ENCODE measurements around the gene TSPEAR.

DNA sequence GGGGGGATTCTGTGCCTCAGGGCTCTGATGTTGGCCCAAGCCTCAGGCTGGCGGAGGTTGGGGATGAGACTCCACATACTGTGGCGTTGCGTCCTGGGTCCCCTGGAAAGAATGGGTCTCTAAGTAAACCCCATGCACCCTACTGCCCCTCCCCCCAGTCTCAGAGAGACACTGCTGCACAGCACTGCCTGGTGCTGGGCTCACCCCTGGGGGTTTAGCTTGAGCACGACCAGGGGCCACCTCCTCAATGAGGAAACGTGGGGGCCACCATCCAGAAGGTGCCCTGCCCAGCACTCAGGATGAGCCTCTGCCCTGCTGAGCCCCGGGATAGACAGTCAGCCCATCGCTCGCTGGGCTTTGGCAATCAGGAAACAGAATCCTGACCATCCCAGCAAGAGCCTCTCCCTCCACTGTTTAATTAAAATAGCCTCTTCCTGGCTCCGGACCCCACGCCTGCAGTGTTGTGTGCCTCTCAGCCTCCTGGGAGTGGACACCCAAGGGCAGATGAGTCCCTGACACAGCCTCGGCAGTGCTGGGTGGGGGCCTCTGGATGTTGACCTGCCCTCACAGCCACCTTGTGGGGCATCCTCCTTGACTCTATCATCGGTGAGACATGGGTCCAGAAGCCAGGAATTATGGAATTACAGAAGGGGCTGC, 141.4 kb downstream of the TSPEAR start:
- TF ChIP-seq POLR2A (IDR thresholded peaks at IDR 0.05), result no peak
- TF ChIP-seq, protein P1, sequence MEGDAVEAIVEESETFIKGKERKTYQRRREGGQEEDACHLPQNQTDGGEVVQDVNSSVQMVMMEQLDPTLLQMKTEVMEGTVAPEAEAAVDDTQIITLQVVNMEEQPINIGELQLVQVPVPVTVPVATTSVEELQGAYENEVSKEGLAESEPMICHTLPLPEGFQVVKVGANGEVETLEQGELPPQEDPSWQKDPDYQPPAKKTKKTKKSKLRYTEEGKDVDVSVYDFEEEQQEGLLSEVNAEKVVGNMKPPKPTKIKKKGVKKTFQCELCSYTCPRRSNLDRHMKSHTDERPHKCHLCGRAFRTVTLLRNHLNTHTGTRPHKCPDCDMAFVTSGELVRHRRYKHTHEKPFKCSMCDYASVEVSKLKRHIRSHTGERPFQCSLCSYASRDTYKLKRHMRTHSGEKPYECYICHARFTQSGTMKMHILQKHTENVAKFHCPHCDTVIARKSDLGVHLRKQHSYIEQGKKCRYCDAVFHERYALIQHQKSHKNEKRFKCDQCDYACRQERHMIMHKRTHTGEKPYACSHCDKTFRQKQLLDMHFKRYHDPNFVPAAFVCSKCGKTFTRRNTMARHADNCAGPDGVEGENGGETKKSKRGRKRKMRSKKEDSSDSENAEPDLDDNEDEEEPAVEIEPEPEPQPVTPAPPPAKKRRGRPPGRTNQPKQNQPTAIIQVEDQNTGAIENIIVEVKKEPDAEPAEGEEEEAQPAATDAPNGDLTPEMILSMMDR (IDR thresholded peaks at IDR 0.05), result no peak
